Ovary (tissue), 9 donors: ENCODE results near the gene LCP2. TPM values are rescaled to one million over a fixed set of nuclear protein-coding genes. Genes with fewer than 3 reads are reported as not detected.

Source experiments
- DNase-seq, 5 donors: peaks; one replicate each; pipeline ENCODE4 v3.0.0-alpha.2; 2019 to 2020
- H3K27ac ChIP-seq, 2 donors: fragments of 200-600 bp; one replicate each; pipeline versions ENCODE4 v1.5.1 to v1.8.0; 2019 to 2022
- H3K27me3 ChIP-seq: fragments of 200-600 bp; one replicate; pipeline ENCODE4 v1.8.0; 2022
- H3K36me3 ChIP-seq: fragments of 200-600 bp; sonication (generic); one replicate; pipeline ENCODE4 v1.5.1; 2019
- H3K4me1 ChIP-seq: one replicate; pipeline ENCODE4 v1.8.1; 2013; ENCODE audit warnings: mild to moderate bottlenecking, moderate library complexity; ENCODE audit not compliant: insufficient read depth
- H3K4me3 ChIP-seq: fragments of 200-600 bp; sonication (generic); one replicate; pipeline ENCODE4 v1.5.1; 2017
- H3K9me3 ChIP-seq, 2 donors: fragments of 200-600 bp in 1 of 2; sonication (generic) in 1 of 2; one replicate each; pipeline versions ENCODE4 v1.5.1 to v1.8.1; 2013 to 2019; ENCODE audit warnings: mild to moderate bottlenecking in 1 of 2, moderate library complexity in 1 of 2
- CTCF ChIP-seq, 3 donors: fragments of 450-650 bp in 2 of 3; fragments of 200-600 bp in 1 of 3; IDR thresholded peaks; one replicate each; pipeline versions ENCODE4 v1.5.1 to v1.8.0; 2016 to 2022; ENCODE audit warnings: antibody characterized with exemption in 3 of 3, mild to moderate bottlenecking in 1 of 3
- EP300 ChIP-seq: sonication (generic); formaldehyde crosslinking; IDR thresholded peaks from one replicate; pipeline ENCODE4 v1.6.1; 2017; ENCODE audit warnings: antibody characterized with exemption
- POLR2A ChIP-seq: fragments of 450-650 bp; IDR thresholded peaks from one replicate; pipeline ENCODE4 v1.6.1; 2017; ENCODE audit warnings: antibody characterized with exemption, mild to moderate bottlenecking, moderate library complexity
- WGBS, 3 donors: extraction: QIAGEN DNeasy Blood & Tissue Kit in 1 of 3; methylation state at CpG; one replicate each; pipeline versions ENCODE4 v1.1.5 to v1.1.7; 2013 to 2017; 5-methylcytosine and 5-hydroxymethylcytosine counted together
- intact Hi-C, 4 donors: fragments of 100-400 bp; cut with DNase I; formaldehyde crosslinking; loops; one replicate each; pipeline versions ENCODE4 v1.11.0 to v1.15.1; 2022 to 2023
- polyA plus RNA-seq, 2 donors: library from polyadenylated mRNA; stranded (reverse); fragments of 200-250 nt in 1 of 2; fragments of 350-450 nt in 1 of 2; fragmentation: Illumina TruSeq in 1 of 2; extraction: RNeasy Lipid Tissue Mini Kit (QIAGEN cat#74804) in 1 of 2; gene quantifications; one replicate each; pipeline ENCODE4 v1.2.3, GENCODE V29; 2013 to 2014
- total RNA-seq, 7 donors: library from RNA; depleted of rRNA in 2 of 7; stranded (reverse); fragments of >200 nt in 2 of 7; fragmentation: NEBNext Ultra II Directional in 3 of 7; extraction: Animal tissue kit (Norgen Biotek cat#: 25700) in 3 of 7; gene quantifications; one replicate each; pipeline versions ENCODE4 v1.1.0 to v1.2.4, GENCODE V29; 2016 to 2023
- donor health status: DM: no; HTN: no; CAD: no; lungs with moderate emphysema.
- donor health status: DM: no; HTN: no; CAD: no.
- donor health status: Bipolar disorder and iron deficiency.
- donor health status: DM: yes; HTN: yes; CAD: no.
- donor health status: DM: no; HTN: no; CAD: no.
- donor health status: DM: yes; HTN: yes; CAD: no.

Gene LCP2
- total and polyA plus RNA-seq, 9 donors, result 3.1 to 31.1 (median 6.4) TPM

GRCh38 chr5:170307575-170308465 lies 10.2 kb upstream of the LCP2 start:
- intact Hi-C loops, result loop anchor here in 1 of 4 donors (5.0 kb wide), 1 partner anchor 41 kb away; no protein-coding TSS in a partner anchor
- Histone ChIP-seq H3K9me3 (no peaks in the 10 kb centered on the region), H3K4me1 (peaks cover 27% of the 10 kb centered on the region), H3K36me3 (no peaks in the 10 kb centered on the region), H3K4me3 (no peak overlapping the region), H3K27me3 (no peaks in the 10 kb centered on the region), H3K27ac (peak overlapping the region; percentile 11 to 40)
- TF ChIP-seq EP300, result peak; percentile 96
- TF ChIP-seq CTCF (IDR thresholded peaks at IDR 0.05), result no peak
- peak; percentile 36 for TF ChIP-seq POLR2A
- WGBS, 3 donors, result 38 to 58% (median 56%) methylated on average over 15 of the region's 15 CpGs
- DNase-seq, result peak; percentile 51 to 87 (median 69)

GRCh38 chr5:170306381-170306831 lies 8.8 kb upstream of the LCP2 start:
- Histone ChIP-seq H3K4me3 (no peak overlapping the region), H3K9me3 (no peaks in the 10 kb centered on the region), H3K4me1 (peaks cover 32% of the 10 kb centered on the region), H3K27ac (peak overlapping the region; percentile 45 to 54), H3K27me3 (no peaks in the 10 kb centered on the region), H3K36me3 (no peaks in the 10 kb centered on the region)
- 25% methylated on average over 5 of the region's 5 CpGs for WGBS, 3 donors
- DNase-seq, result peak; percentile 58 to 87 (median 80)
- intact Hi-C loops, result loop anchor here in 1 of 4 donors (5.0 kb wide), 1 partner anchor 39 kb away; no protein-coding TSS in a partner anchor
- TF ChIP-seq CTCF (IDR thresholded peaks at IDR 0.05), result no peak
- TF ChIP-seq EP300, result no peak
- TF ChIP-seq POLR2A, result no peak

GRCh38 chr5:170305646-170306025 lies 8.1 kb upstream of the LCP2 start:
- H3K4me1 ChIP-seq, result peaks cover 30% of the 10 kb centered on the region
- H3K27ac ChIP-seq, result peak overlapping the region in 1 of 2 donors; percentile 54
- TF ChIP-seq CTCF (IDR thresholded peaks at IDR 0.05), result no peak
- TF ChIP-seq POLR2A, result no peak
- TF ChIP-seq EP300, result no peak
- H3K36me3 ChIP-seq, result no peaks in the 10 kb centered on the region
- no peak overlapping the region for H3K4me3 ChIP-seq
- DNase-seq, result no peak
- intact Hi-C loops, result loop anchor here in 1 of 4 donors (5.0 kb wide), 1 partner anchor 38 kb away; no protein-coding TSS in a partner anchor
- WGBS, 3 donors, result 86 to 92% (median 90%) methylated on average over 3 of the region's 3 CpGs
- no peaks in the 10 kb centered on the region for H3K27me3 ChIP-seq
- no peaks in the 10 kb centered on the region for H3K9me3 ChIP-seq

GRCh38 chr5:170305016-170305645 lies 7.6 kb upstream of the LCP2 start:
- Histone ChIP-seq H3K27me3 (no peaks in the 10 kb centered on the region), H3K9me3 (no peaks in the 10 kb centered on the region), H3K27ac (peak overlapping the region in 1 of 2 donors; percentile 54), H3K4me1 (peaks cover 29% of the 10 kb centered on the region), H3K36me3 (no peaks in the 10 kb centered on the region), H3K4me3 (no peak overlapping the region)
- TF ChIP-seq EP300 (no peak), POLR2A (no peak), CTCF (IDR thresholded peaks at IDR 0.05) (no peak)
- DNase-seq, result no peak
- WGBS, 3 donors, result 97 to 98% (median 97%) methylated on average over 13 of the region's 13 CpGs
- intact Hi-C loops, result loop anchor here in 1 of 4 donors (5.0 kb wide), 1 partner anchor 38 kb away; no protein-coding TSS in a partner anchor
